CD4-positive, alpha-beta T cell treated with Interleukin-4 for 1 hour (primary cell): ENCODE measurements around the gene ZNF571.
A peak's percentile ranks its signal among the peaks of the same experiment; 100 is the strongest.

Experiments used
- DNase-seq, 2 donors: peaks; one replicate each; pipeline ENCODE4 v3.0.0-alpha.2; 2020 to 2022

ZNF571 gene

GRCh38 chr19:37594304-37594981 is at the start of gene ZNF571, which contains the start of gene ZNF540:
Gene ZNF571 (minus strand): TSS chr19:37594792. CDS start chr19:37586676, 8,116 bp downstream.
Gene ZNF540 (plus strand): TSS chr19:37594876. CDS start chr19:37598448, 3,572 bp downstream.
- peak; percentile 94 to 95 for DNase-seq

DNA sequence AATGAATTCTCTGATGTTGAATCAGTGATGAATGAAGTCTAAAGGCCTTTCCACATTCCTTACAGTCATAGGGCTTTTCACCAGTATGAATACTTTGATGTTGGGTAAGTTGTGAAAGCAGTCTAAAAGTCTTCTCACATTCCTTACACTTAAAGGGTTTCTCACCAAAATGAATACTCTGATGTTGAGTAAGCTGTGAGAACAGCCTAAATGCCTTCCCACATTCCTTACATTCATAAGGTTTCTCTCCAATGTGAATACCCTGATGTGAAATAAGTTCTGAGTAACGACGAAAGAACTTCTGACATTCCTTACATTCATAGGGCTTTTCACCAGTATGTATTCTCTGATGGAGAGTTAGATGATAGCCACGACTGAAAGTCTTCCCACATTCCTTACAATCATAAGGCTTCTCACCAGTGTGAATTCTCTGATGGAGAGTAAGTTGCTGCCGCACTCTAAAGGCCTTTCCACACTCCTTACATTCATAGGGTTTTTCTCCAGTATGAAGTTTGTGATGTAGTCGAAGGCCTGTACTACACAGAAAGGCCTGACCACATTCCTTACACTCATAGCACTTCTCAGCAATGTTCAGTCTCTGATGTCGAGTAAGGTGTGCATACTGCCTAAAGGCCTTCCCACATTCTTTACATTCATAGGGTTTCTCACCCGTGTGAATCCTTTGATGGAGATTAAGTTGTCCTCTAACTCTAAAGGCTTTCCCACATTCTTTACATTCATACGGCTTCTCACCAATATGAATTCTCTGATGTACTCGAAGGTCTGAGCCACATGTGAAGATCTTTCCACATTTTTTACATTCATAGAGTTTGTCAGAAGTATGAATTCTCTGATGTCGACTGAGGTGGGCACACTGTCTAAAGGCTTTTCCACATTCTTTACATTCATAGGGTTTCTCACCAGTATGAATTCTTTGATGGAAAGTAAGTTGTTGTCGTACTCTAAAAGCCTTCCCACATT is 40.8 kb upstream of the ZNF571 start:
- DNase-seq, result no peak

DNA sequence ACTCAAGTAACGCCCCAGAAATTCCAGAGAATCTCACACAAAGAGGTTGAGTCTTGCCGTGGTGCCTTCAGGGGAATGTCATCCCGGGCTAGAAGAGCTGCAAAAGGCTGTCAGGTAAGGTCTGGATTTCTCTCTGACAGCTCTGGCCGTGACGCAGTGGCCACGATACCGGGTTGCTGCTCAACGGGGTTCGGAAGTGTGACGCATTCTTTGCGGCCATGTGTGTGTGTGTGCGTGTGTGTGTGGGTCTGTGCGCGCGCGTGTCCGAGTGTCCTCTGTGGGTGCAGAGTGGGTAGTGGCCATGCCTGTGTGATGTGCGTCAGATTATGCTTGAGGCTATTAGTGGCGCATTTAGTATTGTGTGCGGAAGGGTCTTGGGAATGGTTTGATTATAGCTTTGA is 390 bp upstream of the ZNF571 start:
- peak; percentile 80 to 82 for DNase-seq

GRCh38 chr19:37593996-37594303 is 642 bp downstream of the ZNF571 start:
- no peak for DNase-seq

DNA sequence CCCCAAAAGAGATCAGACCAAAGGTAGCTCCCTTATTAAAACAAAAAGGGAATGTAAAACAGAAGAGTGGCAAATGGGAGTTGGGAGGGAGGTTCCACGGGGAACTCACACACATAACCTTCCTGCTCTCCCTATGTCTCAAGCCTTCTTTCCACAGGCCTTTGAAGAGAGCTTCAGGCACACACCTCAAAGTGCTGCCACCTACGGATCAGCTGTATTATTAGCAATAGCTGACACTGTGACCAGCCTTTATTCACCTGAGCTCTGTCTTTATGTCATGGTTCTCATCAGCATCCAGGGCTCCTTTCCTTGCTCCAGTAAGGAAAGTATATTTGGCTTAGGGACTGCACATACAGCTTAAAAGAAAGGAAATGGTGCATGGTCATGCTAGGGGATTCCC is 11.3 kb downstream of the ZNF571 start:
- no peak for DNase-seq

GRCh38 chr19:37572203-37572602 is 22.4 kb downstream of the ZNF571 start:
- no peak for DNase-seq

GRCh38 chr19:37565370-37565669 is 29.3 kb downstream of the ZNF571 start:
- DNase-seq, result no peak

GRCh38 chr19:37564624-37565369 is 29.8 kb downstream of the ZNF571 start:
- DNase-seq, result peak in 1 of 2 donors; percentile 5

DNA sequence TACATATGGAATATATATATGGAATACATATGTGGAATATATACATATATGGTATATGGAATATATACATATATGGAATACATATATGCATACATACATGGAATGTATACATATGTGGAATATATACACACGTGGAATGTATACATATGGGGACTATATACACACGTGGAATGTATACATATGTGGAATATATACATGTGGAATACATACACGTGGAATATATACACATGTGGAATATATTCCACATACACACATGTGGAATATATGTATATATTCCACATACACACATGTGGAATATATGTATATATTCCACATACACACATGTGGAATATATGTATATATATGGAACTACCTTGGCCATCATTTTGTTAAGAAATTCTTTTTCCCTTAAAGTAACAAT is 31.1 kb downstream of the ZNF571 start:
- DNase-seq, result no peak

GRCh38 chr19:37551129-37551993 is 43.2 kb downstream of the ZNF571 start:
- peak; percentile 70 to 75 for DNase-seq

DNA sequence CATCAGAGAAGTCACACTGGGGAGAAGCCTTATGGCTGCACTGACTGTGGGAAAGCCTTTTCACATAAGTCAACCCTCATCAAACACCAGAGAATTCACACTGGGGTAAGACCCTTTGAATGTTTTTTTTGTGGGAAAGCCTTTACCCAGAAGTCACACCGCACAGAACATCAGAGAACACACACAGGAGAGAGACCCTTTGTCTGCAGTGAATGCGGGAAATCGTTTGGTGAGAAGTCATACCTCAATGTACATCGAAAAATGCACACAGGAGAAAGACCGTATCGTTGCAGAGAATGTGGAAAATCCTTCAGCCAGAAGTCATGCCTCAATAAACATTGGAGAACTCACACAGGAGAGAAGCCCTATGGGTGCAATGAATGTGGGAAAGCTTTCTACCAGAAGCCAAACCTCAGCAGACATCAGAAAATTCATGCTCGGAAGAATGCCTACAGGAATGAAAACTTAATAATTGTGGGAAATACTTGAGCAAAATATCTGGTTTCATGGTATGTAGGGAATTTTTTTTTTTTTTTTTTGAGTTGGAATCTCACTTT is 57.1 kb downstream of the ZNF571 start:
- no peak for DNase-seq

DNA sequence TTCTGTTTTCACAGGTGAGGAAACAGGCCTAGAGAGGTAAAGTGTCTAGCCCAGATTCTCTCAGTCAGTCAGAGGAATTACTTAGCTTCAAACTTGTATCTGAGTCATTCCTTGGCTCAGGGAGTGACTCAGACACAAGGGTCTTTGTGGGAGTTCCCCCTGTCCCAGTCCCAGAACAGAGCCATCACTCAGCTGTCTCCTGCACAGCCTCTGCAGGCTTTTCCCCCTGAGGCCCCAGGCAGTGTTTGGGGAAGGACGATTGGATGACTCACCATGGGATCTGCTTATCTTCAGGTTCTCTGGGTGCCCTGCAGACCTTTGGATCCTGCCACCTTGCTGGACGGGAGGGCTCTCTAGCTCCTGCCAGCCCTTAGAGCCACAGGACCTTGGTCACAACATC is 74.7 kb downstream of the ZNF571 start:
- no peak for DNase-seq
